ENCODE results near the gene NOP16.

The NOP16 gene

GRCh38 chr5:176366232-176366894 lies 22.0 kb downstream of the NOP16 start:
- no peaks in the 10 kb centered on the region for H3K4me1 ChIP-seq (ENCODE audit: insufficient read depth, low read length)
- peak overlapping the region; percentile 89 for H3K9ac ChIP-seq (ENCODE audit: low read depth, low read length)
- H3K9me3 ChIP-seq (ENCODE audit: control insufficient read depth, insufficient read depth, low read length): no peaks in the 10 kb centered on the region
- H3K36me3 ChIP-seq (ENCODE audit: insufficient read depth, low read length): no peaks in the 10 kb centered on the region; the same call in 1 of the 2 replicates

GRCh38 chr5:176365351-176366231 lies 22.8 kb downstream of the NOP16 start, which contains the start of gene ARL10:
ARL10 (plus strand) TSS chr5:176365487; CDS start chr5:176365564, 77 bp downstream.
- H3K36me3 ChIP-seq (ENCODE audit: insufficient read depth, low read length): no peaks in the 10 kb centered on the region; the same call in 1 of the 2 replicates
- H3K4me1 ChIP-seq (ENCODE audit: insufficient read depth, low read length): no peaks in the 10 kb centered on the region
- no peaks in the 10 kb centered on the region for H3K9me3 ChIP-seq (ENCODE audit: control insufficient read depth, insufficient read depth, low read length)
- peak within 1 kb of the TSS; percentile 89 for H3K9ac ChIP-seq (ENCODE audit: low read depth, low read length)

GRCh38 chr5:176364765-176365350 lies 23.5 kb downstream of the NOP16 start:
- Histone ChIP-seq H3K9me3 (ENCODE audit: control insufficient read depth, insufficient read depth, low read length) (no peaks in the 10 kb centered on the region), H3K36me3 (ENCODE audit: insufficient read depth, low read length) (no peaks in the 10 kb centered on the region), H3K9ac (ENCODE audit: low read depth, low read length) (peak overlapping the region; percentile 89; the same call in 1 of the 2 replicates), H3K4me1 (ENCODE audit: insufficient read depth, low read length) (no peaks in the 10 kb centered on the region)

GRCh38 chr5:176362233-176362490 lies 26.2 kb downstream of the NOP16 start:
- peaks cover 10% of the 10 kb centered on the region; the same call in 1 of the 2 replicates for H3K36me3 ChIP-seq (ENCODE audit: insufficient read depth, low read length)
- H3K9ac ChIP-seq (ENCODE audit: low read depth, low read length): peak overlapping the region; percentile 97; the same call in 1 of the 2 replicates
- H3K4me1 ChIP-seq (ENCODE audit: insufficient read depth, low read length): no peaks in the 10 kb centered on the region
- no peaks in the 10 kb centered on the region for H3K9me3 ChIP-seq (ENCODE audit: control insufficient read depth, insufficient read depth, low read length)

- Histone ChIP-seq H3K4me1 (ENCODE audit: insufficient read depth, low read length) (no peaks in the 10 kb centered on the region), H3K9me3 (ENCODE audit: control insufficient read depth, insufficient read depth, low read length) (no peaks in the 10 kb centered on the region), H3K9ac (ENCODE audit: low read depth, low read length) (peak within 1 kb of the TSS; percentile 97), H3K36me3 (ENCODE audit: insufficient read depth, low read length) (peaks cover 10% of the 10 kb centered on the region; the same call in 1 of the 2 replicates)
Observed at GRCh38 chr5:176361437-176362232, 26.8 kb downstream of the NOP16 start, which contains the start of gene KIAA1191. KIAA1191 (minus strand) TSS chr5:176361764; CDS start chr5:176359508, 2,256 bp downstream.

GRCh38 chr5:176360894-176361436 lies 27.4 kb downstream of the NOP16 start:
- peaks cover 10% of the 10 kb centered on the region; the same call in 1 of the 2 replicates for H3K36me3 ChIP-seq (ENCODE audit: insufficient read depth, low read length)
- no peaks in the 10 kb centered on the region for H3K4me1 ChIP-seq (ENCODE audit: insufficient read depth, low read length)
- no peaks in the 10 kb centered on the region for H3K9me3 ChIP-seq (ENCODE audit: control insufficient read depth, insufficient read depth, low read length)
- H3K9ac ChIP-seq (ENCODE audit: low read depth, low read length): peak overlapping the region; percentile 97

GRCh38 chr5:176359658-176360057 lies 28.7 kb downstream of the NOP16 start:
- Histone ChIP-seq H3K9me3 (ENCODE audit: control insufficient read depth, insufficient read depth, low read length) (no peaks in the 10 kb centered on the region), H3K36me3 (ENCODE audit: insufficient read depth, low read length) (peaks cover 10% of the 10 kb centered on the region), H3K4me1 (ENCODE audit: insufficient read depth, low read length) (no peaks in the 10 kb centered on the region), H3K9ac (ENCODE audit: low read depth, low read length) (no peak overlapping the region)

GRCh38 chr5:176356179-176356566 lies 32.2 kb downstream of the NOP16 start:
- H3K4me1 ChIP-seq (ENCODE audit: insufficient read depth, low read length): no peaks in the 10 kb centered on the region
- no peaks in the 10 kb centered on the region for H3K9me3 ChIP-seq (ENCODE audit: control insufficient read depth, insufficient read depth, low read length)
- H3K36me3 ChIP-seq (ENCODE audit: insufficient read depth, low read length): peaks cover 30% of the 10 kb centered on the region
- H3K9ac ChIP-seq (ENCODE audit: low read depth, low read length): no peak overlapping the region

GRCh38 chr5:176355400-176356178 lies 32.8 kb downstream of the NOP16 start:
- Histone ChIP-seq H3K4me1 (ENCODE audit: insufficient read depth, low read length) (no peaks in the 10 kb centered on the region), H3K36me3 (ENCODE audit: insufficient read depth, low read length) (peaks cover 31% of the 10 kb centered on the region), H3K9ac (ENCODE audit: low read depth, low read length) (no peak overlapping the region), H3K9me3 (ENCODE audit: control insufficient read depth, insufficient read depth, low read length) (no peaks in the 10 kb centered on the region)

GRCh38 chr5:176353533-176353932 lies 34.9 kb downstream of the NOP16 start:
- Histone ChIP-seq H3K36me3 (ENCODE audit: insufficient read depth, low read length) (peaks cover 33% of the 10 kb centered on the region), H3K4me1 (ENCODE audit: insufficient read depth, low read length) (no peaks in the 10 kb centered on the region), H3K9ac (ENCODE audit: low read depth, low read length) (no peak overlapping the region), H3K9me3 (ENCODE audit: control insufficient read depth, insufficient read depth, low read length) (no peaks in the 10 kb centered on the region)

- Histone ChIP-seq H3K4me1 (ENCODE audit: insufficient read depth, low read length) (no peaks in the 10 kb centered on the region), H3K9me3 (ENCODE audit: control insufficient read depth, insufficient read depth, low read length) (no peaks in the 10 kb centered on the region), H3K9ac (ENCODE audit: low read depth, low read length) (no peak overlapping the region), H3K36me3 (ENCODE audit: insufficient read depth, low read length) (peaks cover 34% of the 10 kb centered on the region)
Observed at GRCh38 chr5:176352116-176352878, 36.1 kb downstream of the NOP16 start.

GRCh38 chr5:176350416-176350815 lies 38.0 kb downstream of the NOP16 start:
- Histone ChIP-seq H3K9me3 (ENCODE audit: control insufficient read depth, insufficient read depth, low read length) (no peaks in the 10 kb centered on the region), H3K4me1 (ENCODE audit: insufficient read depth, low read length) (no peaks in the 10 kb centered on the region), H3K9ac (ENCODE audit: low read depth, low read length) (no peak overlapping the region), H3K36me3 (ENCODE audit: insufficient read depth, low read length) (peaks cover 46% of the 10 kb centered on the region)
